AG10803 (cell line): ENCODE data around the gene P2RY4.

Experiments
- DNase-seq: peaks from one replicate; pipeline ENCODE4 v3.0.0; 2010; ENCODE audit warnings: low read depth
- H3K4me3 ChIP-seq: 2 replicates; pipeline ENCODE4 v1.5.1; 2011; ENCODE audit warnings: mild to moderate bottlenecking, low read length, control low read depth
- CTCF ChIP-seq: conservative IDR thresholded peaks from 2 replicates; pipeline ENCODE4 v1.5.1; 2011; ENCODE audit warnings: mild to moderate bottlenecking, low read length, control low read depth, inconsistent platforms

Gene P2RY4

GRCh38 chrX:70260104-70260503, at the start of gene P2RY4:
Gene P2RY4 (minus strand): TSS chrX:70260204. CDS start chrX:70259624, 580 bp downstream.
- no peak for TF ChIP-seq CTCF
- H3K4me3 ChIP-seq = no peak within 1 kb of the TSS
- no peak for DNase-seq

- H3K4me3 ChIP-seq = no peak overlapping the region
- no peak for TF ChIP-seq CTCF
These were observed 41.7 kb upstream of the P2RY4 start for GRCh38 chrX:70301716-70302115.

GRCh38 chrX:70293621-70294020, 33.6 kb upstream of the P2RY4 start:
- no peak for DNase-seq
- no peak overlapping the region for H3K4me3 ChIP-seq
- TF ChIP-seq CTCF = no peak

More at GRCh38 chrX:70301716-70302115, 41.7 kb upstream of the P2RY4 start:
- DNase-seq = peak; percentile 57

- TF ChIP-seq CTCF = no peak
- H3K4me3 ChIP-seq = no peak overlapping the region
- peak; percentile 27 for DNase-seq
These were observed 32.8 kb upstream of the P2RY4 start for GRCh38 chrX:70292788-70293187.

GRCh38 chrX:70289793-70290770, 30.1 kb upstream of the P2RY4 start, which contains the start of the genes KIF4A and PDZD11:
Gene KIF4A (plus strand): TSS chrX:70290104. CDS start chrX:70290459, 355 bp downstream.
Gene PDZD11 (minus strand): TSS chrX:70289927. CDS start chrX:70289341, 586 bp downstream.
- H3K4me3 ChIP-seq = peak within 1 kb of the TSS; percentile 81
- peak; percentile 75 for DNase-seq
- no peak for TF ChIP-seq CTCF

- TF ChIP-seq CTCF = no peak
- H3K4me3 ChIP-seq = peak overlapping the region; percentile 81
- no peak for DNase-seq
These were observed 29.3 kb upstream of the P2RY4 start for GRCh38 chrX:70289168-70289792.
